HUES48 (cell line): ENCODE results near the gene PTPRH.
A peak's percentile ranks its signal among the peaks of the same experiment; 100 is the strongest.
"Not testable (repeated sequence)": the region's sequence is repeated elsewhere in the genome, so short reads cannot be mapped to it uniquely, and the experiment has no call there.

ENCODE experiments used
- H3K27ac ChIP-seq: one replicate; pipeline ENCODE4 v1.7.0; 2013; ENCODE audit warnings: low read depth, low read length, inconsistent platforms
- H3K27me3 ChIP-seq: 2 replicates; pipeline ENCODE4 v1.6.1; 2013; ENCODE audit warnings: mild to moderate bottlenecking, low read length; ENCODE audit not compliant: control insufficient read depth, insufficient read depth
- H3K36me3 ChIP-seq: 2 replicates; pipeline ENCODE4 v1.6.1; 2013; ENCODE audit warnings: low read length; ENCODE audit not compliant: control insufficient read depth, insufficient read depth
- H3K4me1 ChIP-seq: 2 replicates; pipeline ENCODE4 v1.6.1; 2013; ENCODE audit warnings: mild to moderate bottlenecking, low read length; ENCODE audit not compliant: control insufficient read depth, insufficient read depth
- H3K4me3 ChIP-seq: 2 replicates; pipeline ENCODE4 v1.5.1; 2013; ENCODE audit warnings: mild to moderate bottlenecking, low read depth, low read length
- H3K9ac ChIP-seq: 2 replicates; pipeline ENCODE4 v1.6.1; 2013; ENCODE audit warnings: mild to moderate bottlenecking, low read depth, low read length, moderate library complexity
- H3K9me3 ChIP-seq: 2 replicates; pipeline ENCODE4 v1.6.1; 2013; ENCODE audit warnings: low read length; ENCODE audit not compliant: control insufficient read depth, insufficient read depth

The PTPRH gene

GRCh38 chr19:55175117-55175867, 34.0 kb downstream of the PTPRH start:
- H3K27me3 ChIP-seq: peaks cover 63% of the 10 kb centered on the region
- H3K4me1 ChIP-seq: peaks cover 13% of the 10 kb centered on the region; the same call in 1 of the 2 replicates
- no peak overlapping the region for H3K27ac ChIP-seq
- H3K36me3 ChIP-seq: no peaks in the 10 kb centered on the region
- no peak overlapping the region for H3K9ac ChIP-seq
- no peak overlapping the region for H3K4me3 ChIP-seq
- H3K9me3 ChIP-seq: no peaks in the 10 kb centered on the region

- peaks cover 12% of the 10 kb centered on the region; the same call in 1 of the 2 replicates for H3K4me1 ChIP-seq
- H3K4me3 ChIP-seq: peak overlapping the region; percentile 72; the same call in 1 of the 2 replicates
- H3K36me3 ChIP-seq: no peaks in the 10 kb centered on the region
- H3K9me3 ChIP-seq: no peaks in the 10 kb centered on the region
- H3K27me3 ChIP-seq: peaks cover 65% of the 10 kb centered on the region
- no peak overlapping the region for H3K9ac ChIP-seq
- H3K27ac ChIP-seq: no peak overlapping the region
Observed at GRCh38 chr19:55174425-55175116, 34.7 kb downstream of the PTPRH start.

- Histone ChIP-seq H3K27ac (no peak overlapping the region), H3K27me3 (peaks cover 62% of the 10 kb centered on the region), H3K9ac (no peak overlapping the region), H3K9me3 (no peaks in the 10 kb centered on the region), H3K4me3 (peak overlapping the region; percentile 72), H3K4me1 (peaks cover 9% of the 10 kb centered on the region; the same call in 1 of the 2 replicates), H3K36me3 (no peaks in the 10 kb centered on the region)
Observed at GRCh38 chr19:55173714-55174409, 35.4 kb downstream of the PTPRH start.

GRCh38 chr19:55173186-55173713, 36.1 kb downstream of the PTPRH start:
- Histone ChIP-seq H3K27me3 (peaks cover 62% of the 10 kb centered on the region), H3K9ac (no peak overlapping the region), H3K27ac (no peak overlapping the region), H3K4me1 (peaks cover 9% of the 10 kb centered on the region; the same call in 1 of the 2 replicates), H3K4me3 (peak overlapping the region; percentile 72), H3K9me3 (no peaks in the 10 kb centered on the region), H3K36me3 (no peaks in the 10 kb centered on the region)

- peaks cover 63% of the 10 kb centered on the region for H3K27me3 ChIP-seq
- no peak overlapping the region for H3K27ac ChIP-seq
- H3K4me3 ChIP-seq: peak overlapping the region; percentile 72
- H3K4me1 ChIP-seq: peaks cover 9% of the 10 kb centered on the region; the same call in 1 of the 2 replicates
- no peak overlapping the region for H3K9ac ChIP-seq
- no peaks in the 10 kb centered on the region for H3K9me3 ChIP-seq
- H3K36me3 ChIP-seq: no peaks in the 10 kb centered on the region
Observed at GRCh38 chr19:55172741-55173140, 36.6 kb downstream of the PTPRH start.

GRCh38 chr19:55172318-55172717, 37.0 kb downstream of the PTPRH start:
- H3K4me1 ChIP-seq, H3K36me3 ChIP-seq, H3K9ac ChIP-seq, H3K9me3 ChIP-seq, H3K27ac ChIP-seq: not testable (repeated sequence)
- Histone ChIP-seq H3K4me3 (peak overlapping the region; percentile 72; the same call in 1 of the 2 replicates), H3K27me3 (peaks cover 66% of the 10 kb centered on the region)

GRCh38 chr19:55171440-55171839, 37.9 kb downstream of the PTPRH start:
- peaks cover 61% of the 10 kb centered on the region for H3K27me3 ChIP-seq

GRCh38 chr19:55169136-55169535, 40.2 kb downstream of the PTPRH start:
- Histone ChIP-seq H3K27ac (no peak overlapping the region), H3K9ac (no peak overlapping the region), H3K4me1 (peaks cover 10% of the 10 kb centered on the region; the same call in 1 of the 2 replicates), H3K4me3 (no peak overlapping the region), H3K9me3 (no peaks in the 10 kb centered on the region), H3K36me3 (no peaks in the 10 kb centered on the region), H3K27me3 (peaks cover 42% of the 10 kb centered on the region)

More at GRCh38 chr19:55171440-55171839, 37.9 kb downstream of the PTPRH start:
- Histone ChIP-seq H3K27ac (no peak overlapping the region), H3K4me1 (peaks cover 12% of the 10 kb centered on the region; the same call in 1 of the 2 replicates), H3K4me3 (no peak overlapping the region), H3K36me3 (no peaks in the 10 kb centered on the region), H3K9ac (no peak overlapping the region), H3K9me3 (no peaks in the 10 kb centered on the region)

- no peaks in the 10 kb centered on the region for H3K9me3 ChIP-seq
- peaks cover 4% of the 10 kb centered on the region; the same call in 1 of the 2 replicates for H3K4me1 ChIP-seq
- H3K27ac ChIP-seq: peak within 1 kb of the TSS; percentile 73
- H3K27me3 ChIP-seq: peaks cover 32% of the 10 kb centered on the region
- H3K4me3 ChIP-seq: peak within 1 kb of the TSS; percentile 65
- no peaks in the 10 kb centered on the region for H3K36me3 ChIP-seq
- H3K9ac ChIP-seq: peak within 1 kb of the TSS; percentile 77
Observed at GRCh38 chr19:55166530-55167268, 42.6 kb downstream of the PTPRH start, which contains the start of gene DNAAF3. DNAAF3 (minus strand) TSS chr19:55166613; CDS start chr19:55166413, 200 bp downstream.

GRCh38 chr19:55165952-55166529, 43.3 kb downstream of the PTPRH start:
- Histone ChIP-seq H3K36me3 (no peaks in the 10 kb centered on the region), H3K27ac (no peak overlapping the region), H3K27me3 (peaks cover 32% of the 10 kb centered on the region), H3K4me1 (peaks cover 4% of the 10 kb centered on the region; the same call in 1 of the 2 replicates), H3K4me3 (peak overlapping the region; percentile 65), H3K9me3 (no peaks in the 10 kb centered on the region), H3K9ac (no peak overlapping the region)
